CD4-positive, alpha-beta T cell treated with Interleukin-4 for 4 hours (primary cell): ENCODE measurements around the gene NRP2.

Experiments used
- DNase-seq: peaks from one replicate; pipeline ENCODE4 v3.0.0-alpha.2; 2020

NRP2 gene

GRCh38 chr2:205815673-205816072 lies 133.4 kb downstream of the NRP2 start:
- no peak for DNase-seq

DNA sequence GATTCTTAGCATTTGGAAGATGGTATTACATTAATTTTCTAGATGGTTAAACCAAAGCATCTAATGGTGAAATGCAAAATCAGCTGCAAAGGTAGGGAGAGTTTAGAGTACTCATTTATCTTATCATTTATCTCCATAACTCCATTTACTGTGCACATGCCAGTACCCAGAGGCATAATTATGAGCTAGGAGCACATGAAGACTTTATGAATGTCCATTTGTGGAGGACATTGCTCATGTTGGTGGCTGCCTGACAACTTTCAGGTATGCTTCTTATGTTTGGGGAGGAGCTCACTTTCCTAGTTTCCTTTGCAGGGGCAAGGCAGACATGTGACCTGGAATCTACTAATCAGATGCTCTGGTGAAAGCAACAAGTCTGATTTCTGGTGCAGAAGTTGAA lies 134.0 kb downstream of the NRP2 start:
- no peak for DNase-seq

- no peak for DNase-seq
These were observed 140.3 kb downstream of the NRP2 start for GRCh38 chr2:205822579-205822978.

DNA sequence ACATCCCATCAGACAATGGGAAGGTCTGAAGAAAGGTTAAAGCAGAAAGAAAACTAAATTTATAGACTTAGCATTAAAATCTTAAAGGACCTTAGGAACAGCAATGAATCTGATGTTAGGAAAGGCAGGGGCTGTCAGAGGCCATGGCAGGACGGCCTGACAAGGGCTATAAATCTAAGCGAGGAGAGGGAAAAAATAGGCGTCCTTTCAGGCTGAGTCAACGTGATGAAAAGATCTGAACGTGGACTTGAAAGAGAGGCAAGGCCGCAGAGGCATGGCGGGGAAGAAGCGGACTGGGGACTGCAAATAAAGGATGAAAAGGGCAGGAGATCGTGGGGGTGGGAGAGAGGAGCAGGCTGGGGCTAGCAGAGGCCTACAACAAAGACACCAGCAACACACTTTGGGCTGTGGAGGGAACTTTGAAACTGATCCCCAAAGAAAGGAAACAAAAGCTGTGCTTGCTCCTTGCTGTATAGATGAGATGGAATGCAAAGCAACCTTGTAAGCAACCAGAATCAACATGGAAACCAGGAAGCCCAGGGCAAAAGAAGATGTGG lies 145.6 kb downstream of the NRP2 start:
- DNase-seq, result no peak

- DNase-seq, result no peak
These were observed 151.6 kb downstream of the NRP2 start for GRCh38 chr2:205833864-205834263.

DNA sequence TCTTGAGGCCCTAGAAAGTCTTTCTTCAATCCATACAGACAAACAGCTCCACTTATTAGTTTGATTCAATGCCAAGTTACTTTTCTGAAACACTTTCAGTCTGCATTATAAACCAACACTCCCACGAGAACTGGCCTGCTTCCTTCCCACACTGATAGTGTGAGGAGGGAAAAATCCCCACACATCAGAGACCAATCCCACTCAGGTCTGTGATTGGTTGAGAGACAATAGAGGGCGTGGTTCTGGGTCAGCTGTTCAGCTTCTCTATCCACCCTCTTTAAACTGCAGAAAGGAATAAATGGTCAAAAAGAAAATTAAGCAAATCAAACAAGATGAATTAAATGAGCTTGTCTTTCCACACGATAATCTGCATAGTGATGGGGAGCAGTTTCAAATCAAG lies 152.5 kb downstream of the NRP2 start:
- no peak for DNase-seq

GRCh38 chr2:205835251-205835791 lies 153.0 kb downstream of the NRP2 start:
- no peak for DNase-seq

DNA sequence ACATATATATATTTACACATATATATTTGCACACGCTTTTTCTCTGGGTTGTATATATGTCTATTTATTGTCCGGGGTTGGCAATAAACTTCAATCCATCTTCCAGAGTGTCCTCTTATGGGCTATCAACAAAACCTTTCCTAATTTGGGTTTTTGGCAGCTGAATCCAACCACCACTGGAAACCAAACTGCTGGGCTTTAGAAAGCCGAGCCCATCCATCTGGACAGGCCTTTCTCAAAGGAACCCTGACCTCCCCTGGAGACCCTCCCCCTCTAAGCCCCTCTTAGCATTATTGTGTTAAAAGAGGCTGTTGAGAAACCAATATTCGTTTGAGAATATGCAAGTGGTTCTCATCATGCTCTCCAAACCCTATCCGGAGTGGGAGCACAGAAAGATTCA lies 153.6 kb downstream of the NRP2 start:
- no peak for DNase-seq

DNA sequence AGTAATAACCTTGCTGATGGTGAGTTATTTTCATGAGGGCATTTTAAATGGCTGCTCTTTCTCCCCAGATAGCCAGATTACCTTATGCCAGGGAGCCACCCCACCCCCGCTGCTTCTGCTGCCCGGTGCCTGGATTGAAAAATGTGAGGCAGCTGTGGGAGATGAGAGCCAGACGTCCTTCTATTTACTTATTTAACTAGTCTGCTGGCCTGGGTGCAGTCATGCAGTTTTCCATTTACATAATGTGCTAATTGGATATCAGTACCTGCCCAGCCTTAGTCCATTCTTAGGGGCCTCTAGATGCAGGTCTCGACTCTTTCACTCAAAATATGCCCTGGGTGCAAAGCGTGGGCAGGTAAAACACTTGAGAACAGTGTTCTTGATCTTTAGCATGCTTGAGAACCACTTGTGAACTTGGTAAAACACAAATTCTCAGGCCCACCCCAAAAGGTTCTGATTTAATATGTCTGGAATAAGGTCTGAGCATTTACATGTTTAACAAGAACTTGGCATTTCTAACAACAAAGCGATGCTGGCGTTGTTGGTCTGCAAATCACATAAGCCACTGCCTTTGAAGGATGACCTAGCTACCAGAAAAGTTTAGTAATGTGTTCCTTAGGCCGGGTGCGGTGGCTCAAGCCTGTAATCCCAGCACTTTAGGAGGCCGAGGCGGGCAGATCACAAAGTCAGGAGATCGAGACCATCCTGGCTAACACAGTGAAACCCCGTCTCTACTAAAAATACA lies 154.3 kb downstream of the NRP2 start:
- DNase-seq, result no peak

DNA sequence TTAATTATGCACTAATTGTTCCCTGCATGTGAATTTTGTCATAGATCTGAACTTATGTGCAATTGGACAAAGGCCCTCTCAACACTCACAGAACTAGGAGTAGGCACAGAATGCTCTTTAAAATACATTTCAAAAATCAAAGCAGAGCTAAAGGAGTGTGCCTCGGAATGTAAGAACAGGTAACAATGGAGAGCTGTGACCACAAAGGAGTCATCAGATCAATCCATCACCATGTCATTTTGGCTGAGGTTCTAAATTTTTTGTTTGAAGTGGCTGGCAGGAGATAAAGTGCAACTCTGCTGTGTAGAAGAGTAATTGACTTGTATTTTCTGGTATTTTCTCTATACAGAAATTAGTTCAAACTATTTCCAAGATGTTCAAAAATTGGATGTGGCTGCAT lies 155.4 kb downstream of the NRP2 start:
- DNase-seq, result no peak

DNA sequence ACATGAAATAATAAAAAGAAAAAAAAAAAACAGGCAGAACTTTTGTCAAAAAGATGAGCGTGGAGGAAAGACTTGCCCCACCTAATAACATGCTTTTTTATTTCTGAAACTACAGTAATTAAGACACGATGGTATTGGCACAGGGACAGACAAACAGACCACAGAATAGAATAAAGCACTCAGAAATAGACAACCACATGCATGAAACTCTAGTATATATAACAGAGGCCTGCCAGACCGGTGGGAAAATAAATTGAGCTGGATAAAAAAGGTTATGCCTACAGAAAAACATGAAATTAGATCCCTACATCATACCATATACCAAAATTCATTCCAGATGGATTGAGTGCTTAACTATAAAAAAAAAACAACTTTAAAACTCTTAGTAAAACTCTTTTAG lies 163.1 kb downstream of the NRP2 start:
- DNase-seq, result no peak
